Thoracic aorta (tissue), 2 donors: ENCODE results near the gene OR52E4. TPM values are rescaled to one million over a fixed set of nuclear protein-coding genes. Genes with fewer than 3 reads are reported as not detected.

Experiments
- ATAC-seq: fragments of 150-250 bp; one replicate; pipeline ENCODE4 v1.8.0; 2017; ENCODE audit warnings: low read depth; ENCODE audit not compliant: insufficient number of reproducible peaks, low FRiP score
- DNase-seq: peaks from one replicate; pipeline ENCODE4 v3.0.0-alpha.2; 2020; ENCODE audit warnings: low spot score
- H3K27ac ChIP-seq, 2 donors: fragments of 200-600 bp; sonication (generic); 1 replicate in 1 of 2; 2 replicates in 1 of 2; pipeline ENCODE4 v1.5.1; 2016; ENCODE audit warnings: mild to moderate bottlenecking in 2 of 2, moderate library complexity in 2 of 2
- H3K27me3 ChIP-seq: fragments of 200-600 bp; sonication (generic); replicated peaks from 2 replicates; pipeline ENCODE4 v1.6.0; 2016; ENCODE audit warnings: mild to moderate bottlenecking; ENCODE audit not compliant: insufficient read depth
- H3K36me3 ChIP-seq: fragments of 200-600 bp; sonication (generic); one replicate; pipeline ENCODE4 v1.5.1; 2016
- H3K4me1 ChIP-seq, 2 donors: fragments of 200-600 bp; sonication (generic); 1 replicate in 1 of 2; 2 replicates in 1 of 2; pipeline versions ENCODE4 v1.5.1 to v1.6.0; 2016; ENCODE audit warnings: low read depth in 2 of 2, mild to moderate bottlenecking in 1 of 2; ENCODE audit not compliant: control insufficient read depth in 1 of 2
- H3K4me3 ChIP-seq: fragments of 200-600 bp; sonication (generic); 2 replicates; pipeline ENCODE4 v1.5.1; 2016; ENCODE audit warnings: mild to moderate bottlenecking
- H3K9me3 ChIP-seq: fragments of 200-600 bp; sonication (generic); 2 replicates; pipeline ENCODE4 v1.5.1; 2016
- total RNA-seq, 2 donors: library from RNA; depleted of rRNA; stranded (reverse); fragments of >200 nt; gene quantifications; one replicate each; pipeline versions ENCODE4 v1.1.0 to v1.2.3, GENCODE V29; 2016
- TF ChIP-seq, protein P1 (sequence below): fragments of 200-600 bp; sonication (generic); IDR thresholded peaks from one replicate; pipeline ENCODE4 v1.5.1; 2019; ENCODE audit warnings: antibody characterized with exemption

Gene OR52E4
- total RNA-seq, 2 donors from 2014 or later = not detected

DNA sequence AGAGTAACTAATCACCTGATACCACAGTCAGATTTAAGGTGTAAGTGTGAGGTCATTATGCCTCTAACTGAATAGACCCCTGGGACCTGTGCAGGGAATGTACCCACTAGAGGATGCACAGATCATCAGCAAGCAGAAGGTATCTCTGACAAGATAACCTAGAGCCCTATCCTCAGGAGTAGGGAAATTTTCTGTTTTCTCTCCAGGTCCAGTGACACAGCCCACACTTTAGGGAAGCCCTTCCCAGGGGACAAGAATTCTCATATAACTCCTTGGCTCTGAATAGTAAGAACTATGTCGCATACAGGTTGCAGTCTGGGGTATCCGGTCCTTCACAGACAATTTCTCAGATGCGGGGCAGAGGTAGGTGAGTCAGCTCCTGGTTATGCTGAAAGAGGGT is 12.5 kb downstream of the OR52E4 start, which contains the start of gene OR52E5:
Gene OR52E5 (plus strand): TSS at position 301 of the 400 bp plus-strand sequence. CDS start 7,569 bp downstream, outside the sequence.
- TF ChIP-seq, protein P1, sequence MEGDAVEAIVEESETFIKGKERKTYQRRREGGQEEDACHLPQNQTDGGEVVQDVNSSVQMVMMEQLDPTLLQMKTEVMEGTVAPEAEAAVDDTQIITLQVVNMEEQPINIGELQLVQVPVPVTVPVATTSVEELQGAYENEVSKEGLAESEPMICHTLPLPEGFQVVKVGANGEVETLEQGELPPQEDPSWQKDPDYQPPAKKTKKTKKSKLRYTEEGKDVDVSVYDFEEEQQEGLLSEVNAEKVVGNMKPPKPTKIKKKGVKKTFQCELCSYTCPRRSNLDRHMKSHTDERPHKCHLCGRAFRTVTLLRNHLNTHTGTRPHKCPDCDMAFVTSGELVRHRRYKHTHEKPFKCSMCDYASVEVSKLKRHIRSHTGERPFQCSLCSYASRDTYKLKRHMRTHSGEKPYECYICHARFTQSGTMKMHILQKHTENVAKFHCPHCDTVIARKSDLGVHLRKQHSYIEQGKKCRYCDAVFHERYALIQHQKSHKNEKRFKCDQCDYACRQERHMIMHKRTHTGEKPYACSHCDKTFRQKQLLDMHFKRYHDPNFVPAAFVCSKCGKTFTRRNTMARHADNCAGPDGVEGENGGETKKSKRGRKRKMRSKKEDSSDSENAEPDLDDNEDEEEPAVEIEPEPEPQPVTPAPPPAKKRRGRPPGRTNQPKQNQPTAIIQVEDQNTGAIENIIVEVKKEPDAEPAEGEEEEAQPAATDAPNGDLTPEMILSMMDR = no peak
- Histone ChIP-seq H3K36me3 (no peaks in the 10 kb centered on the region), H3K27ac (no peak within 1 kb of the TSS), H3K9me3 (no peaks in the 10 kb centered on the region), H3K4me3 (no peak within 1 kb of the TSS), H3K27me3 (no peaks in the 10 kb centered on the region), H3K4me1 (no peaks in the 10 kb centered on the region)
- DNase-seq = no peak
- ATAC-seq = no peak

DNA sequence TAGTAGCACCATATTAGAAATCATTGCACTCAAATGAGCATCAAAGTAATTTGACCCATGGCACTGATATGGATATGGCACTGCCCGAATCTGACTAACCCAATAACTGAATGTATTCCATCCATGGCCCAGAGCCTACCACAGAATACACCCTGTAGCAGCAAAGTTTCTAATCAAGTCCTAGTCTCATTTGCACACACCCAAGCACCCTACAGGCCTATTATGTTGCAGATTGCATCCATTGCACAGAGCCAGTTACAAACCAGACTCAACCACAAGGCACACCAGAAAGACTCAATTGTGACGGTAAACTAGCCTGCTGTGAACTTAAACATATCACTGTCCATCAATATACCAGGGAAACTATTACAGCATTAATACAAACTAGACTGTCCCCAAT is 19.1 kb downstream of the OR52E4 start:
- ATAC-seq (no peak), DNase-seq (no peak)
- H3K9me3 ChIP-seq = no peaks in the 10 kb centered on the region
- no peak overlapping the region for H3K27ac ChIP-seq
- H3K4me3 ChIP-seq = no peak overlapping the region
- no peaks in the 10 kb centered on the region for H3K36me3 ChIP-seq
- H3K4me1 ChIP-seq = no peaks in the 10 kb centered on the region
- no peaks in the 10 kb centered on the region for H3K27me3 ChIP-seq
- TF ChIP-seq, protein P1 = no peak

GRCh38 chr11:5910540-5910939 is 30.1 kb downstream of the OR52E4 start:
- no peak for DNase-seq
- Histone ChIP-seq H3K4me1 (no peaks in the 10 kb centered on the region), H3K4me3 (no peak overlapping the region), H3K27ac (no peak overlapping the region), H3K27me3 (no peaks in the 10 kb centered on the region), H3K36me3 (no peaks in the 10 kb centered on the region), H3K9me3 (no peaks in the 10 kb centered on the region)
- TF ChIP-seq, protein P1 = no peak
- no peak for ATAC-seq

GRCh38 chr11:5922749-5923426 is 42.5 kb downstream of the OR52E4 start:
- H3K36me3 ChIP-seq = no peaks in the 10 kb centered on the region
- no peak for DNase-seq
- TF ChIP-seq, protein P1 = no peak
- no peak overlapping the region for H3K27ac ChIP-seq
- no peaks in the 10 kb centered on the region for H3K9me3 ChIP-seq
- H3K4me1 ChIP-seq = no peaks in the 10 kb centered on the region
- no peak for ATAC-seq
- no peak overlapping the region for H3K4me3 ChIP-seq
- H3K27me3 ChIP-seq = no peaks in the 10 kb centered on the region

GRCh38 chr11:5923427-5923776 is 43.0 kb downstream of the OR52E4 start:
- Histone ChIP-seq H3K9me3 (no peaks in the 10 kb centered on the region), H3K4me1 (no peaks in the 10 kb centered on the region), H3K27ac (no peak overlapping the region), H3K4me3 (no peak overlapping the region), H3K36me3 (no peaks in the 10 kb centered on the region), H3K27me3 (no peaks in the 10 kb centered on the region)
- DNase-seq = no peak
- TF ChIP-seq, protein P1 = no peak
- ATAC-seq = no peak
